HepG2 (cell line): ENCODE results near the gene AFF1. TPM values are rescaled to one million over a fixed set of nuclear protein-coding genes. Genes with fewer than 3 reads are reported as not detected.
A peak's percentile ranks its signal among the peaks of the same experiment; 100 is the strongest.

Experiments
- ELF1 ChIP-seq: sonication (generic); formaldehyde crosslinking; IDR thresholded peaks from 2 replicates; pipeline ENCODE4 v1.4.0; 2020; ENCODE audit warnings: missing genetic modification reagents
- ESRRA ChIP-seq: sonication (generic); formaldehyde crosslinking; IDR thresholded peaks from 2 replicates; pipeline ENCODE4 v1.5.1; 2020; ENCODE audit warnings: mild to moderate bottlenecking, low read depth, missing genetic modification reagents
- EZH2 ChIP-seq: conservative IDR thresholded peaks from 2 replicates; pipeline ENCODE4 v1.6.1; 2012; ENCODE audit warnings: mild to moderate bottlenecking, low read depth, low read length, moderate library complexity
- FOXJ3 ChIP-seq: sonication (generic); formaldehyde crosslinking; IDR thresholded peaks from 2 replicates; pipeline ENCODE4 v1.4.0; 2020; ENCODE audit warnings: missing genetic modification reagents, mild to moderate bottlenecking, borderline replicate concordance
- HMGA1 ChIP-seq: sonication (generic); formaldehyde crosslinking; conservative IDR thresholded peaks from 2 replicates; pipeline ENCODE4 v1.4.0; 2020; ENCODE audit warnings: missing genetic modification reagents
- MEIS2 ChIP-seq: sonication (generic); formaldehyde crosslinking; IDR thresholded peaks from 2 replicates; pipeline ENCODE4 v1.9.0; 2021; ENCODE audit warnings: mild to moderate bottlenecking, missing genetic modification reagents
- MTF1 ChIP-seq: sonication (generic); formaldehyde crosslinking; IDR thresholded peaks from 2 replicates; pipeline ENCODE4 v1.5.0; 2020; ENCODE audit warnings: missing genetic modification reagents
- NFKBIZ ChIP-seq: IDR thresholded peaks from 2 replicates; pipeline ENCODE4 v1.6.1; 2018; ENCODE audit warnings: missing genetic modification reagents, missing compliant biosample characterization
- PHF8 ChIP-seq: sonication (generic); formaldehyde crosslinking; IDR thresholded peaks from 2 replicates; pipeline ENCODE4 v1.5.0; 2020; ENCODE audit warnings: missing genetic modification reagents
- POGZ ChIP-seq: sonication (generic); formaldehyde crosslinking; IDR thresholded peaks from 2 replicates; pipeline ENCODE4 v1.4.0; 2020; ENCODE audit warnings: mild to moderate bottlenecking, missing genetic modification reagents
- SCMH1 ChIP-seq: sonication (generic); formaldehyde crosslinking; IDR thresholded peaks from 2 replicates; pipeline ENCODE4 v1.9.0; 2021; ENCODE audit warnings: missing genetic modification reagents, mild to moderate bottlenecking, borderline replicate concordance
- ZFP37 ChIP-seq: sonication (generic); formaldehyde crosslinking; IDR thresholded peaks from 2 replicates; pipeline ENCODE4 v1.4.0; 2020; ENCODE audit warnings: missing genetic modification reagents, borderline replicate concordance
- ZFP82 ChIP-seq: sonication (generic); formaldehyde crosslinking; IDR thresholded peaks from 2 replicates; pipeline ENCODE4 v1.5.1; 2020; ENCODE audit warnings: mild to moderate bottlenecking, missing genetic modification reagents, borderline replicate concordance
- ZNF224 ChIP-seq: sonication (generic); formaldehyde crosslinking; IDR thresholded peaks from 2 replicates; pipeline ENCODE4 v1.5.0; 2020; ENCODE audit warnings: mild to moderate bottlenecking, missing genetic modification reagents
- ZNF24 ChIP-seq: fragments of 450-650 bp; IDR thresholded peaks from 2 replicates; pipeline ENCODE4 v1.6.1; 2017; ENCODE audit warnings: antibody characterized with exemption, mild to moderate bottlenecking
- ZNF646 ChIP-seq: sonication (generic); formaldehyde crosslinking; IDR thresholded peaks from 2 replicates; pipeline ENCODE4 v1.9.0; 2021; ENCODE audit warnings: mild to moderate bottlenecking, missing genetic modification reagents
- ZNF782 ChIP-seq: sonication (generic); formaldehyde crosslinking; IDR thresholded peaks from 2 replicates; pipeline ENCODE4 v1.4.0; 2020; ENCODE audit warnings: missing genetic modification reagents, mild to moderate bottlenecking, borderline replicate concordance
- polyA plus RNA-seq, 8 experiments: library from polyadenylated mRNA; depleted of rRNA in 3 of 8; stranded (reverse) in 7 of 8; unstranded in 1 of 8; fragments of >200 nt; fragmentation: Illumina TruSeq in 4 of 8; extraction: Trizol in 4 of 8; gene quantifications; 2 replicates each; pipeline versions ENCODE4 v1.2.1 to v1.2.3, GENCODE V29; 2011 to 2016; ENCODE audit warnings: low read depth in 4 of 8, missing spikeins in 1 of 8, mixed read lengths in 1 of 8; ENCODE audit not compliant: insufficient read depth in 1 of 8
- total RNA-seq, 5 experiments: library from RNA; depleted of rRNA; stranded (reverse); fragments of >200 nt; fragmentation: Illumina TruSeq; extraction: Trizol; gene quantifications; 2 replicates each; pipeline ENCODE4 v1.2.3, GENCODE V29; 2016; ENCODE audit warnings: low read depth in 1 of 5
- TF ChIP-seq, protein P1 (sequence below): sonication (generic); formaldehyde crosslinking; IDR thresholded peaks from 2 replicates; pipeline ENCODE4 v1.5.1; 2020; ENCODE audit warnings: missing genetic modification reagents, mild to moderate bottlenecking, borderline replicate concordance
- TF ChIP-seq, protein P2 (sequence below): sonication (generic); formaldehyde crosslinking; IDR thresholded peaks from 2 replicates; pipeline ENCODE4 v1.9.0; 2021; ENCODE audit warnings: missing genetic modification reagents, mild to moderate bottlenecking, borderline replicate concordance
- TF ChIP-seq, protein P3 (sequence below): sonication (generic); formaldehyde crosslinking; IDR thresholded peaks from 2 replicates; pipeline ENCODE4 v1.5.1; 2020; ENCODE audit warnings: missing genetic modification reagents, mild to moderate bottlenecking, borderline replicate concordance

AFF1 gene
- total and polyA plus RNA-seq, 2 of the 13 experiments (the other 11 are each of a cell fraction or from before 2014, with no cell fraction given) = 15.5 to 15.9 TPM

DNA sequence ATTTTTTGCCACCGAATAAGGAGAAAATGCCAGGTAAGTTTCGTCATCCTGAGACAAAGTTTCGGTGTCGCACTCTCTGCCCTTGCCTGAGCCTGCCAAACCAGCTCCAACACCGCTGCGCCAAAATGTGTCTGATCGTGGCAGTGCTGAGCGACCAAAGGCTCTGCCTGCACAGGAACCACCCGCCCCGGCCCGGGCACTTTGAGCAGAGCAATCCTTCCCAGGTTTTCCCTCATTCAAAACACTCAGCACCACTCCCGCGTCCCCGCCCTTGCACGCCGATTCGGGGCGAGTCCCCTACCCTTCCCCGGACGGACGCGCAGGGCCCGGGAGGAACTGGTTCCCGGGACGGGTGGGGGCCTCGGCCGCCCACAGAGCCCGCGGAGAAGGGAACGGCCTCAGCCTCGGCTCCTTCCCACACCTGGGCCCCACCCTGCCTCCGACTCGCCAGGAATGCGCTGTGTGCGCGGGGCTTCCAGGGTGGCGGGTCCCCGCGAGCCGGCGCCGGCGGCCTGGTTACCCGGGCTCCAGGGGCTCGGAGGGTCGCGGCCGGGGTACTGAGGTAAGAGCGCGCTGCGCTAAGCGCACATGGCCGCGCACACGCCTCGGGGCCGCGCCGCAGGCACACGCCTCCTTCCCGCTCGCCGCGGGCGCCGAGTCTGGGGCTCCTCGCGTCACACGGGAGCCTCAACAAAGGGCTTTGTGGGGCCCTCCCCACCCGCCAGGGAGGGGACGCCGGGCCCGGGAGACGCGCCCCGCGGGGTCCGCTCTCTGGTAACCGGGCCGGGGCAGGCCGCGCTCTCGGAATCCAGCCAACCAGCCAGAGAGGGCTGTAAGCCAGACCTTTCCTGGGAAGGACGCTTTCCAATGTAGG, 42.8 kb upstream of the AFF1 start, which contains the start of gene C4orf36 (continued):
- TF ChIP-seq ZNF224 (no peak), ZNF782 (CRISPR knock-in tag) (no peak), POGZ (CRISPR knock-in tag) (no peak), MEIS2 (CRISPR knock-in tag) (no peak), NFKBIZ (CRISPR knock-in tag) (no peak), MTF1 (no peak), ZFP82 (CRISPR knock-in tag) (peak; percentile 46; the same call in 1 of the 2 replicates), FOXJ3 (CRISPR knock-in tag) (no peak), HMGA1 (CRISPR knock-in tag) (no peak), ZNF646 (CRISPR knock-in tag) (no peak), EZH2 (no peak), ESRRA (CRISPR knock-in tag) (no peak), ELF1 (CRISPR knock-in tag) (no peak), PHF8 (CRISPR knock-in tag) (peak; percentile 59), SCMH1 (no peak), ZFP37 (CRISPR knock-in tag) (no peak), ZNF24 (no peak)
- TF ChIP-seq, protein P1, sequence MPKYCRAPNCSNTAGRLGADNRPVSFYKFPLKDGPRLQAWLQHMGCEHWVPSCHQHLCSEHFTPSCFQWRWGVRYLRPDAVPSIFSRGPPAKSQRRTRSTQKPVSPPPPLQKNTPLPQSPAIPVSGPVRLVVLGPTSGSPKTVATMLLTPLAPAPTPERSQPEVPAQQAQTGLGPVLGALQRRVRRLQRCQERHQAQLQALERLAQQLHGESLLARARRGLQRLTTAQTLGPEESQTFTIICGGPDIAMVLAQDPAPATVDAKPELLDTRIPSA (CRISPR knock-in tag) = no peak
- TF ChIP-seq, protein P2, sequence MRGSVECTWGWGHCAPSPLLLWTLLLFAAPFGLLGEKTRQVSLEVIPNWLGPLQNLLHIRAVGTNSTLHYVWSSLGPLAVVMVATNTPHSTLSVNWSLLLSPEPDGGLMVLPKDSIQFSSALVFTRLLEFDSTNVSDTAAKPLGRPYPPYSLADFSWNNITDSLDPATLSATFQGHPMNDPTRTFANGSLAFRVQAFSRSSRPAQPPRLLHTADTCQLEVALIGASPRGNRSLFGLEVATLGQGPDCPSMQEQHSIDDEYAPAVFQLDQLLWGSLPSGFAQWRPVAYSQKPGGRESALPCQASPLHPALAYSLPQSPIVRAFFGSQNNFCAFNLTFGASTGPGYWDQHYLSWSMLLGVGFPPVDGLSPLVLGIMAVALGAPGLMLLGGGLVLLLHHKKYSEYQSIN (CRISPR knock-in tag) = no peak
- TF ChIP-seq, protein P3, sequence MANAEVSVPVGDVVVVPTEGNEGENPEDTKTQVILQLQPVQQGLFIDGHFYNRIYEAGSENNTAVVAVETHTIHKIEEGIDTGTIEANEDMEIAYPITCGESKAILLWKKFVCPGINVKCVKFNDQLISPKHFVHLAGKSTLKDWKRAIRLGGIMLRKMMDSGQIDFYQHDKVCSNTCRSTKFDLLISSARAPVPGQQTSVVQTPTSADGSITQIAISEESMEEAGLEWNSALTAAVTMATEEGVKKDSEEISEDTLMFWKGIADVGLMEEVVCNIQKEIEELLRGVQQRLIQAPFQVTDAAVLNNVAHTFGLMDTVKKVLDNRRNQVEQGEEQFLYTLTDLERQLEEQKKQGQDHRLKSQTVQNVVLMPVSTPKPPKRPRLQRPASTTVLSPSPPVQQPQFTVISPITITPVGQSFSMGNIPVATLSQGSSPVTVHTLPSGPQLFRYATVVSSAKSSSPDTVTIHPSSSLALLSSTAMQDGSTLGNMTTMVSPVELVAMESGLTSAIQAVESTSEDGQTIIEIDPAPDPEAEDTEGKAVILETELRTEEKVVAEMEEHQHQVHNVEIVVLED (CRISPR knock-in tag) = 0 out of 2 replicates have a peak, but pooled peaks have one; percentile 12
